ENCODE measurements around the gene SPATA20.
A peak's percentile ranks its signal among the peaks of the same experiment; 100 is the strongest.

The SPATA20 gene

GRCh38 chr17:50544516-50544915 lies 2.5 kb upstream of the SPATA20 start:
- no peak overlapping the region for H3K4me3 ChIP-seq (ENCODE audit: low read depth, low read length)
- POLR2A ChIA-PET: no interaction called here
- no peak overlapping the region for H3K27ac ChIP-seq (ENCODE audit: extremely low read depth, low read depth, low read length)
- CTCF ChIA-PET: interaction anchor here (1.5 to 6.7 kb wide), 3 partner anchors 43 to 82 kb away, joined by 3 to 58 read pairs (median 14); no protein-coding TSS in a partner anchor
- H3K9me3 ChIP-seq (ENCODE audit: control insufficient read depth, insufficient read depth, low read depth, low read length): no peaks in the 10 kb centered on the region
- H3K36me3 ChIP-seq (ENCODE audit: control insufficient read depth in 2 of 2, insufficient read depth in 1 of 2, low read length in 2 of 2): peaks cover 0 to 7% of the 10 kb centered on the region in 2 experiments; a peak in 1 of 3 replicates
- TF ChIP-seq YY2 (tag by site-specific recombination; IDR thresholded peaks at IDR 0.05) (0 out of 2 replicates have a peak, but pooled peaks have one; percentile 26), ZSCAN18 (tag by site-specific recombination; IDR thresholded peaks at IDR 0.05) (no peak), KLF7 (tag by site-specific recombination; IDR thresholded peaks at IDR 0.05; ENCODE audit: borderline replicate concordance) (no peak), ZNF114 (tag by site-specific recombination; IDR thresholded peaks at IDR 0.05) (no peak), ZNF776 (tag by site-specific recombination; IDR thresholded peaks at IDR 0.05; ENCODE audit: borderline replicate concordance) (no peak)
- peaks cover 16% of the 10 kb centered on the region for H3K4me1 ChIP-seq (ENCODE audit: control insufficient read depth, insufficient read depth, low read length)

- Histone ChIP-seq H3K27ac (ENCODE audit: extremely low read depth, low read depth, low read length) (no peak overlapping the region), H3K4me3 (ENCODE audit: low read depth, low read length) (no peak overlapping the region), H3K4me1 (ENCODE audit: control insufficient read depth, insufficient read depth, low read length) (peaks cover 16% of the 10 kb centered on the region), H3K9me3 (ENCODE audit: control insufficient read depth, insufficient read depth, low read depth, low read length) (no peaks in the 10 kb centered on the region), H3K36me3 (ENCODE audit: control insufficient read depth in 2 of 2, insufficient read depth in 1 of 2, low read length in 2 of 2) (peaks cover 0 to 12% of the 10 kb centered on the region in 2 experiments; a peak in 1 of 3 replicates)
- TF ChIP-seq, protein P1, sequence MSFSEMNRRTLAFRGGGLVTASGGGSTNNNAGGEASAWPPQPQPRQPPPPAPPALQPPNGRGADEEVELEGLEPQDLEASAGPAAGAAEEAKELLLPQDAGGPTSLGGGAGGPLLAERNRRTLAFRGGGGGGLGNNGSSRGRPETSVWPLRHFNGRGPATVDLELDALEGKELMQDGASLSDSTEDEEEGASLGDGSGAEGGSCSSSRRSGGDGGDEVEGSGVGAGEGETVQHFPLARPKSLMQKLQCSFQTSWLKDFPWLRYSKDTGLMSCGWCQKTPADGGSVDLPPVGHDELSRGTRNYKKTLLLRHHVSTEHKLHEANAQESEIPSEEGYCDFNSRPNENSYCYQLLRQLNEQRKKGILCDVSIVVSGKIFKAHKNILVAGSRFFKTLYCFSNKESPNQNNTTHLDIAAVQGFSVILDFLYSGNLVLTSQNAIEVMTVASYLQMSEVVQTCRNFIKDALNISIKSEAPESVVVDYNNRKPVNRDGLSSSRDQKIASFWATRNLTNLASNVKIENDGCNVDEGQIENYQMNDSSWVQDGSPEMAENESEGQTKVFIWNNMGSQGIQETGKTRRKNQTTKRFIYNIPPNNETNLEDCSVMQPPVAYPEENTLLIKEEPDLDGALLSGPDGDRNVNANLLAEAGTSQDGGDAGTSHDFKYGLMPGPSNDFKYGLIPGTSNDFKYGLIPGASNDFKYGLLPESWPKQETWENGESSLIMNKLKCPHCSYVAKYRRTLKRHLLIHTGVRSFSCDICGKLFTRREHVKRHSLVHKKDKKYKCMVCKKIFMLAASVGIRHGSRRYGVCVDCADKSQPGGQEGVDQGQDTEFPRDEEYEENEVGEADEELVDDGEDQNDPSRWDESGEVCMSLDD (tag by site-specific recombination; IDR thresholded peaks at IDR 0.05): 0 out of 2 replicates have a peak, but pooled peaks have one; percentile 12
- TF ChIP-seq ZNF341 (tag by site-specific recombination; IDR thresholded peaks at IDR 0.05; ENCODE audit: low read depth): no peak
- POLR2A ChIA-PET: no interaction called here
- CTCF ChIA-PET: interaction anchor here (0.6 to 6.7 kb wide), 5 partner anchors 15 to 140 kb away, joined by 3 to 58 read pairs (median 3); no protein-coding TSS in a partner anchor
Observed at GRCh38 chr17:50545311-50545710, 1.7 kb upstream of the SPATA20 start.

GRCh38 chr17:50546701-50547034 lies 306 bp upstream of the SPATA20 start:
- peaks cover 16% of the 10 kb centered on the region for H3K4me1 ChIP-seq (ENCODE audit: control insufficient read depth, insufficient read depth, low read length)
- ChIA-PET POLR2A (interaction anchor here (0.9 to 1.4 kb wide), 2 partner anchors 14 to 64 kb away, joined by 3 to 4 read pairs; partner anchors contain the start of gene CACNA1G), CTCF (interaction anchor here (0.5 to 7.4 kb wide), 17 partner anchors 9 to 295 kb away, joined by 3 to 231 read pairs (median 4); partner anchors contain the start of gene CACNA1G)
- H3K27ac ChIP-seq (ENCODE audit: extremely low read depth, low read depth, low read length): no peak overlapping the region
- H3K36me3 ChIP-seq (ENCODE audit: control insufficient read depth in 2 of 2, insufficient read depth in 1 of 2, low read length in 2 of 2): peaks cover 0 to 21% of the 10 kb centered on the region in 2 experiments; a peak in 1 of 3 replicates
- H3K9me3 ChIP-seq (ENCODE audit: control insufficient read depth, insufficient read depth, low read depth, low read length): no peaks in the 10 kb centered on the region
- no peak overlapping the region for H3K4me3 ChIP-seq (ENCODE audit: low read depth, low read length)
- TF ChIP-seq EGR2 (tag by site-specific recombination; IDR thresholded peaks at IDR 0.05; ENCODE audit: low read depth) (no peak), ZNF366 (tag by site-specific recombination; conservative IDR thresholded peaks at IDR 0.05) (no peak), ZNF433 (tag by site-specific recombination; IDR thresholded peaks at IDR 0.05; ENCODE audit: low read depth) (no peak), ZNF624 (tag by site-specific recombination; IDR thresholded peaks at IDR 0.05) (no peak), TCF7L2 (IDR thresholded peaks at IDR 0.05; ENCODE audit: borderline replicate concordance, low read depth, low read length) (no peak), ZBTB17 (tag by site-specific recombination; IDR thresholded peaks at IDR 0.05) (peak; percentile 71; the same call in 1 of the 2 replicates)
- TF ChIP-seq, protein P2, sequence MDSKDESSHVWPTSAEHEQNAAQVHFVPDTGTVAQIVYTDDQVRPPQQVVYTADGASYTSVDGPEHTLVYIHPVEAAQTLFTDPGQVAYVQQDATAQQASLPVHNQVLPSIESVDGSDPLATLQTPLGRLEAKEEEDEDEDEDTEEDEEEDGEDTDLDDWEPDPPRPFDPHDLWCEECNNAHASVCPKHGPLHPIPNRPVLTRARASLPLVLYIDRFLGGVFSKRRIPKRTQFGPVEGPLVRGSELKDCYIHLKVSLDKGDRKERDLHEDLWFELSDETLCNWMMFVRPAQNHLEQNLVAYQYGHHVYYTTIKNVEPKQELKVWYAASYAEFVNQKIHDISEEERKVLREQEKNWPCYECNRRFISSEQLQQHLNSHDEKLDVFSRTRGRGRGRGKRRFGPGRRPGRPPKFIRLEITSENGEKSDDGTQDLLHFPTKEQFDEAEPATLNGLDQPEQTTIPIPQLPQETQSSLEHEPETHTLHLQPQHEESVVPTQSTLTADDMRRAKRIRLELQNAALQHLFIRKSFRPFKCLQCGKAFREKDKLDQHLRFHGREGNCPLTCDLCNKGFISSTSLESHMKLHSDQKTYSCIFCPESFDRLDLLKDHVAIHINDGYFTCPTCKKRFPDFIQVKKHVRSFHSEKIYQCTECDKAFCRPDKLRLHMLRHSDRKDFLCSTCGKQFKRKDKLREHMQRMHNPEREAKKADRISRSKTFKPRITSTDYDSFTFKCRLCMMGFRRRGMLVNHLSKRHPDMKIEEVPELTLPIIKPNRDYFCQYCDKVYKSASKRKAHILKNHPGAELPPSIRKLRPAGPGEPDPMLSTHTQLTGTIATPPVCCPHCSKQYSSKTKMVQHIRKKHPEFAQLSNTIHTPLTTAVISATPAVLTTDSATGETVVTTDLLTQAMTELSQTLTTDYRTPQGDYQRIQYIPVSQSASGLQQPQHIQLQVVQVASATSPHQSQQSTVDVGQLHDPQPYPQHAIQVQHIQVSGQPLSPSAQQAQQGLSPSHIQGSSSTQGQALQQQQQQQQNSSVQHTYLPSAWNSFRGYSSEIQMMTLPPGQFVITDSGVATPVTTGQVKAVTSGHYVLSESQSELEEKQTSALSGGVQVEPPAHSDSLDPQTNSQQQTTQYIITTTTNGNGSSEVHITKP (tag by site-specific recombination; IDR thresholded peaks at IDR 0.05): peak; percentile 72; the same call in 1 of the 2 replicates
- TF ChIP-seq, protein P3, sequence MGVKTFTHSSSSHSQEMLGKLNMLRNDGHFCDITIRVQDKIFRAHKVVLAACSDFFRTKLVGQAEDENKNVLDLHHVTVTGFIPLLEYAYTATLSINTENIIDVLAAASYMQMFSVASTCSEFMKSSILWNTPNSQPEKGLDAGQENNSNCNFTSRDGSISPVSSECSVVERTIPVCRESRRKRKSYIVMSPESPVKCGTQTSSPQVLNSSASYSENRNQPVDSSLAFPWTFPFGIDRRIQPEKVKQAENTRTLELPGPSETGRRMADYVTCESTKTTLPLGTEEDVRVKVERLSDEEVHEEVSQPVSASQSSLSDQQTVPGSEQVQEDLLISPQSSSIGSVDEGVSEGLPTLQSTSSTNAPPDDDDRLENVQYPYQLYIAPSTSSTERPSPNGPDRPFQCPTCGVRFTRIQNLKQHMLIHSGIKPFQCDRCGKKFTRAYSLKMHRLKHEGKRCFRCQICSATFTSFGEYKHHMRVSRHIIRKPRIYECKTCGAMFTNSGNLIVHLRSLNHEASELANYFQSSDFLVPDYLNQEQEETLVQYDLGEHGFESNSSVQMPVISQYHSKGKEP (tag by site-specific recombination; IDR thresholded peaks at IDR 0.05): no peak
- TF ChIP-seq, protein P4, sequence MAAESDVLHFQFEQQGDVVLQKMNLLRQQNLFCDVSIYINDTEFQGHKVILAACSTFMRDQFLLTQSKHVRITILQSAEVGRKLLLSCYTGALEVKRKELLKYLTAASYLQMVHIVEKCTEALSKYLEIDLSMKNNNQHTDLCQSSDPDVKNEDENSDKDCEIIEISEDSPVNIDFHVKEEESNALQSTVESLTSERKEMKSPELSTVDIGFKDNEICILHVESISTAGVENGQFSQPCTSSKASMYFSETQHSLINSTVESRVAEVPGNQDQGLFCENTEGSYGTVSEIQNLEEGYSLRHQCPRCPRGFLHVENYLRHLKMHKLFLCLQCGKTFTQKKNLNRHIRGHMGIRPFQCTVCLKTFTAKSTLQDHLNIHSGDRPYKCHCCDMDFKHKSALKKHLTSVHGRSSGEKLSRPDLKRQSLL (tag by site-specific recombination; IDR thresholded peaks at IDR 0.05): no peak

Measured in HEK293 (cell line).